Measurements from ENCODE around the gene CHN2. TPM values are rescaled to one million over a fixed set of nuclear protein-coding genes. Genes with fewer than 3 reads are reported as not detected.

The CHN2 gene
- total and polyA plus RNA-seq, 2 donors (not counting 1 experiment from before 2014, with no cell fraction given) = 0.86 to 1.4 TPM

- no peak for TF ChIP-seq EZH2 (IDR thresholded peaks at IDR 0.05; ENCODE audit: borderline replicate concordance, insufficient read depth, low read depth, low read length, poor library complexity, severe bottlenecking)
- TF ChIP-seq CTCF (IDR thresholded peaks at IDR 0.05) = no peak
- no peak overlapping the region for H3K27ac ChIP-seq (ENCODE audit: low read length in 2 of 2)
- H2AFZ ChIP-seq (ENCODE audit: insufficient read depth, low read depth, low read length, poor library complexity, severe bottlenecking) = no peak overlapping the region
- H3K9me3 ChIP-seq (ENCODE audit: control extremely low read depth in 1 of 3, control insufficient read depth in 2 of 3, insufficient read depth in 1 of 3, low read length in 2 of 3) = no peaks in the 10 kb centered on the region
- Mint-ChIP-seq H3K4me3 (no peak overlapping the region), H3K4me1 (no peaks in the 10 kb centered on the region), H3K27me3 (peaks cover 7% of the 10 kb centered on the region), H3K27ac (no peak overlapping the region), H3K9me3 (ENCODE audit: insufficient read depth) (no peaks in the 10 kb centered on the region)
- H3K4me3 ChIP-seq (ENCODE audit: control extremely low read depth in 1 of 5, extremely low read depth in 1 of 5, insufficient read depth in 1 of 5, low read depth in 2 of 5, low read length in 4 of 5) = no peak overlapping the region
- POLR2A ChIA-PET = no interaction called here
- DNase-seq (no peak), ATAC-seq (ENCODE audit: low read depth) (no peak)
- no peaks in the 10 kb centered on the region for H3K36me3 ChIP-seq (replicated peaks in 1 of 2; ENCODE audit: control extremely low read depth in 1 of 2, control insufficient read depth in 1 of 2, extremely low read depth in 1 of 2, insufficient read depth in 2 of 2, low read length in 1 of 2)
- CTCF ChIA-PET = no interaction called here
- H4K20me1 ChIP-seq (ENCODE audit: control insufficient read depth, insufficient read depth, low read length, poor library complexity, severe bottlenecking) = no peaks in the 10 kb centered on the region
- no peaks in the 10 kb centered on the region for H3K4me1 ChIP-seq (ENCODE audit: control insufficient read depth in 2 of 2, insufficient read depth in 2 of 2, low read length in 2 of 2)
- no CpG with 5 or more reads among the region's 2 CpGs for WGBS (ENCODE audit: insufficient coverage)
- no peak overlapping the region for H3K4me2 ChIP-seq (replicated peaks; ENCODE audit: low read depth, low read length, poor library complexity, severe bottlenecking)
- intact Hi-C loops (cut with micrococcal nuclease) = no loop called here
- H3K27me3 ChIP-seq (replicated peaks in 1 of 4; ENCODE audit: control extremely low read depth in 1 of 4, control insufficient read depth in 3 of 4, insufficient read depth in 4 of 4, low read length in 3 of 4) = no peaks in the 10 kb centered on the region
- no peaks in the 10 kb centered on the region for H3K79me2 ChIP-seq (ENCODE audit: control insufficient read depth, insufficient read depth, low read length)
- no peak overlapping the region for H3K9ac ChIP-seq (ENCODE audit: low read length)
Measured at GRCh38 chr7:29234438-29234837, 39.9 kb downstream of the CHN2 start.

- DNase-seq = no peak
- intact Hi-C loops (cut with micrococcal nuclease) = no loop called here
- no peak for ATAC-seq (ENCODE audit: low read depth)
- no peak overlapping the region for H3K9ac ChIP-seq (ENCODE audit: low read length)
- H3K27me3 Mint-ChIP-seq = peaks cover 7% of the 10 kb centered on the region
- peaks cover 3% of the 10 kb centered on the region for H3K4me1 Mint-ChIP-seq
- no peak overlapping the region for H2AFZ ChIP-seq (ENCODE audit: insufficient read depth, low read depth, low read length, poor library complexity, severe bottlenecking)
- no peaks in the 10 kb centered on the region for H3K9me3 ChIP-seq (ENCODE audit: control extremely low read depth in 1 of 3, control insufficient read depth in 2 of 3, insufficient read depth in 1 of 3, low read length in 2 of 3)
- H3K27ac Mint-ChIP-seq = no peak overlapping the region
- H3K79me2 ChIP-seq (ENCODE audit: control insufficient read depth, insufficient read depth, low read length) = no peaks in the 10 kb centered on the region
- no peak overlapping the region for H3K27ac ChIP-seq (ENCODE audit: low read length in 2 of 2)
- no peaks in the 10 kb centered on the region for H3K9me3 Mint-ChIP-seq (ENCODE audit: insufficient read depth)
- WGBS (ENCODE audit: insufficient coverage) = 100% methylated on average over 1 of the region's 1 CpG
- TF ChIP-seq EZH2 (IDR thresholded peaks at IDR 0.05; ENCODE audit: borderline replicate concordance, insufficient read depth, low read depth, low read length, poor library complexity, severe bottlenecking) (no peak), CTCF (IDR thresholded peaks at IDR 0.05) (no peak)
- H3K4me3 Mint-ChIP-seq = no peak overlapping the region
- no peaks in the 10 kb centered on the region for H3K36me3 ChIP-seq (replicated peaks in 1 of 2; ENCODE audit: control extremely low read depth in 1 of 2, control insufficient read depth in 1 of 2, extremely low read depth in 1 of 2, insufficient read depth in 2 of 2, low read length in 1 of 2)
- H3K4me3 ChIP-seq (ENCODE audit: control extremely low read depth in 1 of 5, extremely low read depth in 1 of 5, insufficient read depth in 1 of 5, low read depth in 2 of 5, low read length in 4 of 5) = no peak overlapping the region
- H3K4me2 ChIP-seq (replicated peaks; ENCODE audit: low read depth, low read length, poor library complexity, severe bottlenecking) = no peak overlapping the region
- H3K27me3 ChIP-seq (replicated peaks in 1 of 4; ENCODE audit: control extremely low read depth in 1 of 4, control insufficient read depth in 3 of 4, insufficient read depth in 4 of 4, low read length in 3 of 4) = no peaks in the 10 kb centered on the region
- ChIA-PET CTCF (no interaction called here), POLR2A (no interaction called here)
- H4K20me1 ChIP-seq (ENCODE audit: control insufficient read depth, insufficient read depth, low read length, poor library complexity, severe bottlenecking) = no peaks in the 10 kb centered on the region
- H3K4me1 ChIP-seq (ENCODE audit: control insufficient read depth in 2 of 2, insufficient read depth in 2 of 2, low read length in 2 of 2) = no peaks in the 10 kb centered on the region
Measured at GRCh38 chr7:29236071-29236580, 41.6 kb downstream of the CHN2 start.

Measured in B cell (primary cell).